Epidermal melanocyte (primary cell): ENCODE measurements around the gene DENND6B.
"Not testable (repeated sequence)": the region's sequence is repeated elsewhere in the genome, so short reads cannot be mapped to it uniquely, and the experiment has no call there.

ENCODE experiments used
- DNase-seq: peaks from one replicate; pipeline ENCODE4 v3.0.0; 2011; ENCODE audit warnings: low spot score; ENCODE audit not compliant: insufficient read length

DENND6B gene

DNA sequence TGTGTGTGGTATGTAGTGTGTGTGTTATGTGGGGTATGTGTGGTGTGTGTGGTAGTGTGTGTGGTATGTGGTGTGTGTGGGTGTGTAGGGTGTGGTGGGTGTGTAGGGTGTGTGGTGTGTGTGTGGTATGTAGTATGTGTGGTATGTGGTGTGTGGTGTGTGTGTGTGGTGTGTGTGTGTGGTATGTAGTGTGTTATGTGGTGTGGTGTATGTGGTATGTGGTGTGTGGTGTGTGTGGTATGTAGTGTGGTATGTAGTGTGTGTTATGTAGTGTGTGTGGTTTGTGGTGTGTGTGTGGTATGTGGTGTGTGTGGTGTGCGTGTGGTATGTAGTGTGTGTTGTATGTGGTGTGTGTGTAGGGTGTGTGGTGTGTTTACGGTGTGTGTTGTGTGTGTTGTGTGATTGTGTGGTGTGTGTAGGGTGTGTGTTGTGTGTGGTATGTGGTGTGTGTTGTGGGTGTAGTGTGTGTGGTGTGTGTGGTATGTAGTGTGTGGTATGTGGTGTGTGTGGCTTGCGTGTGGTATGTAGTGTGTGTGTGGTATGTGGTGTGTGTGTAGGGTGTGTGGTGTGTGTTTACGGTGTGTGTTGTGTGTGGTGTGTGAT, 12.1 kb upstream of the DENND6B start:
- no peak for DNase-seq

DNA sequence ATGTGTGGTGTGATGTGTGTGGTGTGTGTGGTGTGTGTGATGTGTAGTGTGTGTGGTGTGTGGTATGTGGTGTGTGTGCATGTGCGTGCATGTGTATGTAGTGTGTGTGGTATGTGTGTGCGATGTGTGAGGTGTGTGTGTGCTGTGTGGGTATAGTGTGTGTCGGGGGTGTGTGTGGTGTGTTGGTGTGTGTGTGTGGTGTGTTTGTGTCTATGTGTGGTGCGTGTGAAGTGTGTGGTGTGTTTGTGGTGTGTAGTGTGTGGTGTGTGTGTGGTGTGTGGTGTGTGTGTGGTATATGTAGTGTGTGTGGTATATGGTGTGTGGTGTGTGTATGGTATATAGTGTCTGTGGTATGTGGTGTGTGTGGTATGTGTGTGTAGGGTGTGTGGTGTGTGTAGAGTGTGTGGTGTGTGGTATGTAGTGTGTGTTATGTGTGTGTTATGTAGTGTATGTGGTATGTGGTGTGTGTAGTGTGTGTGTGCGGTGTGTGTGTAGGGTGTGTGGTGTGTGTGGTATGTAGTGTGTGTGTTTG, 11.3 kb upstream of the DENND6B start:
- no peak for DNase-seq

DNA sequence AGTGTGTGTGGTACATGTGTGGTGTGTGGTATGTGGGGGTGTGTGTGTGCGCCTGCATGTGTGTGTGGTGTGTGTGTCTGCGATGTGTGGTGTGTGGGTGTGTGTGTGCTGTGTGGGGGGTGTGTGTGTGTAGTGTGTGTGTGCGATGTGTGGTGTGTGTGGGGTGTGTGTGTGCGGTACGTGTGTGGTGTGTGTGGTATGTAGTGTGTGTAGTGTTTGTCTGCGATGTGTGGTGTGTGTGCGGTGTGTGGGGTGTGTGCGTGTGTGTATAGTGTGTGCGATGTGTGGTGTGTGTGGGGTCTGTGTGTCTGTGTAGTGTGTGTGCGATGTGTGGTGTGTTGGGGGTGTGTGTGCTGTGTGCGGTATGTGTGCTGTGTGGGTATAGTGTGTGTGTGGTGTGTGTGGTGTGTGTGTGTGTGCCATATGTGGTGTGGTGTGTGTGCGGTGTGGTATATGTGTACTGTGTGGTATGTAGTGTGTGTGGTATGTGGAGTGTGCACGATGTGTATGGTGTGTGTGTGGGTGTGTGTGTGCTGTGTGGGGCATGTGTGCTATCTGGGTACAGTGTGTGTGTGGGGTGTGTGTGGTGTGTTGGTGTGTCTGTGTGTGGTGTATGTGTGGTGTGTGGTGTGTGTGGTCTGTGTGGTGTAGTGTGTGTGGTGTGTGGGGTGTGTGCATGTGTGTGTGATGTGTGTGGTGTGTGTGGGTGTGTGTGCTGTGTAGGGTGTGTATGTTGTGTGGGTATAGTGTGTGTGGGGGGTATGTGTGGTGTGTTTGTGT, 10.6 kb upstream of the DENND6B start:
- DNase-seq = no peak

GRCh38 chr22:50334433-50334832, 7.6 kb upstream of the DENND6B start:
- not testable (repeated sequence) for DNase-seq

GRCh38 chr22:50329236-50329635, 2.4 kb upstream of the DENND6B start:
- DNase-seq = no peak

- no peak for DNase-seq
Observed at GRCh38 chr22:50327711-50328019, 853 bp upstream of the DENND6B start.

GRCh38 chr22:50326225-50326955, 422 bp downstream of the DENND6B start:
- no peak for DNase-seq

- no peak for DNase-seq
Observed at GRCh38 chr22:50325444-50326224, 1.2 kb downstream of the DENND6B start.

- no peak for DNase-seq
Observed at GRCh38 chr22:50323900-50324299, 2.9 kb downstream of the DENND6B start.

GRCh38 chr22:50322382-50323104, 4.3 kb downstream of the DENND6B start:
- DNase-seq = not testable (repeated sequence)

DNA sequence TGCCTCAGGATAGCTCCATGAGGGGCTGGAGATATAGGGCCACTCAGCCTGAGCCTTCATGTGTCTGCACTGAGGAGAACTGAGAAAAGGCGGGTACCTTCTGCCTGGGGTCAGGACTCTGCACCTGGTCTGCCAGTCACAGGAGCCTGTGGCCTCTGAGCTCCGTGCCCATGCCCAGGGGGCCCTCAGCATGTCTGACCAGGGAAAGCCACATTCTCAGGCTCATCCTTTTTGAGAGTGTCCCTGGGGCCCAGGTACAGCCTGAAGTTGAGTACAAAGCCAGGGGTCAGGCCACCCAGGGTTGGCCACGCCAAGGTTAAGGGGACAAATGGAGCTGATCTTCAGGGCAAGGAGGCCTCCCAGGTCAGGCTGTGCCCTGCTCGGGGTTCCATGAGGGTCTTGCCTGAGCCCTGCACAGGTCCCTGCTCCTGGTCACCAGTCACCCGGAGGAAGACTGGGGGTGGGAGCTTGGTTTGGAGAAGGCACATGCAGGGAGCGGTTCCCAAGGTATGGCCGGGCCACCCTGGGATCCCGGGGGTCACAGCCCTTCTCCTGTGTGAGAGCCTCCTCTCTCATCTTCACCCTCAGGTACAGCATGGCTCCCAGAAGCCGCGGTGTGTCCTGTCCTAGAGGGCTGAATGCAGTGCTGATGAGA, 6.0 kb downstream of the DENND6B start:
- DNase-seq = no peak

DNA sequence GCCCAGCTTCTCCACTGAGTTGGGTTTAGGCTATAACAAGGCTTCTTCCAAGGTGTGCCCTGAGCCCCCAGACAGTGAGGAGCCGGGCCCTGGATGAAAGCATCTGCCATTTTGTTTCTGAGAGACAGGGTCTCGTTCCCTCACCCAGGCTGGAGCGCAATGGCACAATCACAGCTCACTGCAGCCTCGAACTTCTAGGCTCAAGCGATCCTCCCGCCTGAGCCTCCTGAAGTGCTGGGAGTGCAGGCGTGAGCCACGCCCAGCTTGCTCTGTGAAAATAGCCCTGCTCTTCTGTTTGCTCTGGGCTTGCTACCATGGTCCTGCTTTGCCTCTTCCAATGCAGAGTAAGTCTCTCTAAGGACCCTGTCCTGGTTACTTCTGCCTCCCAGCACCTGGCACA, 6.7 kb downstream of the DENND6B start:
- DNase-seq = no peak

DNA sequence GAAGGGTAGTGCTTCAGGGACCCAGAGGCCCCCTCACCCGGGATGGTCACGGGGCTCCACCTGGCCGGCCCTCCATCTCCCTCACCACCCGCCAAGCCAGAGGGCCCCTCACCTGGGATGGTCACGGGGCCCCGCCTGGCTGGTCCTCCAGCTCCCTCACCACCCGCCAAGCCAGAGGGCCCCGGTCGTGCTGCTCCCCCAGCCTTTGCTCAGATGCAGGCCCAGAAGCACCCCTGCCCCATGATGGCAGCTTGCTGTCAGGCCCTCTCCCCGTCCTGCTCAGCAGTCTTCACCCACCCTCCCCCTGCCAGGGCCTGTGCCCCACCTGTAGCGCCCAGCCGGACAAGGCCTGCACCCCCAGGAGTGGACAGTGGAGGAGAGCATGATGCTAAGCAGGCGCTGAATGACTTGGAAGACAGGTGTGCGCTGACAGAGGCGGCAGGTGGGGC, 7.3 kb downstream of the DENND6B start:
- no peak for DNase-seq

- no peak for DNase-seq
Observed at GRCh38 chr22:50318698-50319411, 8.0 kb downstream of the DENND6B start.

DNA sequence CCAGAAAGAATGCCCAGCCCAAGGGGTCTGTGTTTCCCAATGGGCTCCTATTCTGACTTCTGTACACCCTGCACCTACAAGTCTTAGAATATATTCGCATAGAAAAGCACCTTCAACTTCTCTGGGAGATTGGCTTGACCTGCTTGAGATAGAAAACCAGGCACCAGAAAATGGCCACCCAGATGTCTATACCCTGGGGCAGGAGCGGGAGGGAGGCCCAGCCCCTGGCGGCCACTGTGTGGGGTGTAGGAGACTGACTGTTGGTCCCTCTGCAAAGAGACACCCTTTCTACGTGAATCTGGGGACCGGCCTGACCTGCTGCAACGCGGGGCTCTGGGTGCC, 8.5 kb downstream of the DENND6B start:
- no peak for DNase-seq

DNA sequence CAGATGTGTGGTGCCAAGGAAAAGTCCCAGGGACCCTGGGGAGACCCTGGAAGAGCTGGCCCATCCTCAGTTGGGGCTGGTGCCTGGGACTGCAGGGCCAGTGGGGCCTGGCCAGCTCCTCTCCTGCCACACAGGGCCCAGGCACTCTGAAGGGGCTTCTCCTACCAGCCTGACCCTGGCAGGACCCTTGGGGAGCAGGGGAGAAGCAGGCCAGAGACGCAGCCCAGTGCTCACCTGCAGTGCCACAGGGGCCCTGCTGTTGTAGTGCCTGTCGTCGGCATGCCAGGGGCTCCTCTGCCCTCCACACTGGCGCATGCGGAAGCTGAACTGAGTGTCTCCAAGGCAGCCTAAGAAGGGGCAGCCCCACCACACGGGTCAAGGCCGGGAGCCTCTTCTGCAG, 9.1 kb downstream of the DENND6B start:
- no peak for DNase-seq

GRCh38 chr22:50317178-50317577, 9.6 kb downstream of the DENND6B start:
- no peak for DNase-seq

DNA sequence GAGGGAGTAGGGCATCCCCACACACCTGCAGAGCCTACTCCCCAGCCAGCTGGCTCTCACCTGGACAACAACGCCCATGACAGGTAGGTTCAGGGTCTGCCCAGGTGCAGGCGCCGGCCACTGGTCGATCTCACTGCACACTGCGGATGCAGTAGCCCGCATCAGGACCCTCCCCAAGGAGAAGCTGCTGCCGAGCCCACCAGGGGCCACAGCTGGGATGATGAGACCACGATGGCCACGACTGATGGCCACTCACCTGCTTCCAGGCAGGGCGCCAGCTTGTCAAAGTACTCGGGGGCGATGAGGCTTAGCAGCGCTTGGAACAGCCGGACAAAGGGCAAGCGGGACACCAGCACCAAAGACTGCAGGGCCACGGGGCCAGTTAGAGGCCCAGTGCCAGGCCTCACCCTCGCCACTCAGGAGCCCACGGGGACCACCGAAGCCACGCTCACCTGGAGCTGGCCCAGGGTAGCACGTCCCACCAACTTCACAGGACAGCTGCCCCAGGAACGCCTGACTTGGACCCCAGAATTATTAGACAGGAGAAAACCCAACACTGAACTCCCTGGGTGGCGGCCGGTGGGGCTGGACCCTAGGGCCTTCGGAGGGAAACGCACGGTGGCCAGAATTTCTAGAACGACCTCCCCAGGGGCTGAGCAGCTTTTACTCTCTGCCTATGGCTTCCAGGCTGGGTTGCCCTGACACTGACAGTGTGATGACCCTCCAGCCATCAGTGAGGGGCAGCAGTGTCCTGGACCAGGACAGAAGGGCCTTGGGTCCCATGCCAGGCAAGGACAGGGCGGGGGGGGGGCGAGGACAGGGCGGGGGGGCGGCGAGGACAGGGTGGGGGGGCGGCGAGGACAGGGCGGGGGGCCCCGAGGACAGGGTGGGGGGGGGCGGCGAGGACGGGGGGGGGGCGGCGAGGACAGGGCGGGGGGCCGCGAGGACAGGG, 10.4 kb downstream of the DENND6B start:
- DNase-seq = no peak
